Activated CD8-positive, alpha-beta memory T cell treated with anti-CD3 and anti-CD28 coated beads, Interleukin-2, amount 50 U/mL, for 48 hours (primary cell): ENCODE measurements around the gene LAPTM5.
"Not testable (repeated sequence)": the region's sequence is repeated elsewhere in the genome, so short reads cannot be mapped to it uniquely, and the experiment has no call there.

Experiments
- DNase-seq: peaks from one replicate; pipeline ENCODE4 v3.0.0-alpha.2; 2020

The LAPTM5 gene

GRCh38 chr1:30768830-30769718 is 11.5 kb upstream of the LAPTM5 start:
- DNase-seq, result no peak

- DNase-seq, result no peak
Observed at GRCh38 chr1:30768159-30768829, 10.7 kb upstream of the LAPTM5 start.

GRCh38 chr1:30766948-30767347 is 9.4 kb upstream of the LAPTM5 start:
- DNase-seq, result not testable (repeated sequence)

GRCh38 chr1:30765556-30766434 is 8.2 kb upstream of the LAPTM5 start:
- DNase-seq, result no peak

- no peak for DNase-seq
Observed at GRCh38 chr1:30764939-30765555, 7.5 kb upstream of the LAPTM5 start.

- no peak for DNase-seq
Observed at GRCh38 chr1:30764396-30764795, 6.8 kb upstream of the LAPTM5 start.

GRCh38 chr1:30763651-30764248 is 6.2 kb upstream of the LAPTM5 start:
- DNase-seq, result no peak

- no peak for DNase-seq
Observed at GRCh38 chr1:30762930-30763650, 5.5 kb upstream of the LAPTM5 start.

- no peak for DNase-seq
Observed at GRCh38 chr1:30762152-30762929, 4.8 kb upstream of the LAPTM5 start.

- no peak for DNase-seq
Observed at GRCh38 chr1:30761381-30762151, 4.0 kb upstream of the LAPTM5 start.

- no peak for DNase-seq
Observed at GRCh38 chr1:30760596-30761324, 3.2 kb upstream of the LAPTM5 start.

- peak; percentile 74 for DNase-seq
Observed at GRCh38 chr1:30759718-30760281, 2.2 kb upstream of the LAPTM5 start.

- peak; percentile 61 for DNase-seq
Observed at GRCh38 chr1:30758785-30759380, 1.3 kb upstream of the LAPTM5 start.

- DNase-seq, result no peak
Observed at GRCh38 chr1:30758121-30758688, 631 bp upstream of the LAPTM5 start.

- DNase-seq, result peak; percentile 79
Observed at GRCh38 chr1:30756545-30757351, 826 bp downstream of the LAPTM5 start.

GRCh38 chr1:30756206-30756544 is 1.4 kb downstream of the LAPTM5 start:
- peak; percentile 51 for DNase-seq

GRCh38 chr1:30755746-30756145 is 1.8 kb downstream of the LAPTM5 start:
- peak; percentile 53 for DNase-seq
